Tibial nerve (tissue), 3 donors: ENCODE results near the gene PRRT1B.

ENCODE experiments used
- POLR2A ChIP-seq, 2 donors: fragments of 450-650 bp; IDR thresholded peaks; one replicate each; pipeline ENCODE4 v1.6.1; 2017; ENCODE audit warnings: antibody characterized with exemption in 2 of 2, mild to moderate bottlenecking in 2 of 2, moderate library complexity in 2 of 2
- TF ChIP-seq, protein P1 (sequence below), 5 experiments: fragments of 200-600 bp in 3 of 5; fragments of 450-650 bp in 2 of 5; sonication (generic) in 3 of 5; IDR thresholded peaks; one replicate each; pipeline ENCODE4 v1.5.1; 2016 to 2019; ENCODE audit warnings: antibody characterized with exemption in 5 of 5, mild to moderate bottlenecking in 3 of 5, moderate library complexity in 2 of 5

DNA sequence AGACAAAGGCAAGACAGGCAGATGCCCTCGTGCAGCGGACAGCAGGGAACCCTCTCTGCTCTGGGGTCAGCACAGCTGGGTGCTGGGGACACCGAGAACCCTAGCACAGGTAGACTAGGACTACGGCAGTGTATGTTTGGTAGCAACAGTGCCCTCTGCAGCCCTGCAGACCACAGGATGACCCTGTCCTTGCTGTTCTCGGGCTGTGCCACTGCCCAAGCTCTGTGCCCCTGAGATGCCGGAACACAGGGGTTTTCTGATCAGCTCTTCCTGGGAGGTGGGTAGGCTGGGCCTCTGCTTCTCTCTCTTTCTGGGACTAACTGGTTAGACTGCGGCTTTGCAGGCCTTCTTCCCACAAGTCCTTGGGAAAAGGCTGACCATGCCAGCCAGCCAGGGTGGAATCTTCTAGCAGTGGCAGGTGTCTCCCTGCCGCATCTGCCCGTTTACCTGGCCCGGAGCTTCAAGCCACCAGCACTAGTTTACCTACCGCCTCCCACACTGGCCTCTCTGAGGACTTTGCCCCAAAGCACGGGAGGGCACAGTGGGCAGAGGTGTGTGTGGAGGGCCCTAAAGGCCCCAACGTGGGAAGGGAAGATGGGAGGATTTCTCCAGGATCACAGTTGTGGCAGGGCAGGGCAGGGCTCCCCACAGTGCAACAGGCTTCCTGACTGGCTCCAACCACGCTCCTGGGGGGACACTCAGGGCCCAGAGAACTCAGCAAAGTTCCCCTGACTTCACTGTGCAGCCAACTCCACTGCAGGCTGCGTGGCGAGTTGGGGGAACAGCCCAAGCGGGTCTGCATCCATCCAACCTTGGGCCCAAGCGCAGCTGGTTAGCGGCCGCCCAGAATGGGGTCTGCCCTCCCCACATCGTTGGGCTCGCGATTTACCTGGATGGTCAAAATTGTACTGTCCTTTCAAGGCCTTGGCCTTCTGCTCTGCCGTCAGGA is 15.5 kb upstream of the PRRT1B start:
- TF ChIP-seq, protein P1, sequence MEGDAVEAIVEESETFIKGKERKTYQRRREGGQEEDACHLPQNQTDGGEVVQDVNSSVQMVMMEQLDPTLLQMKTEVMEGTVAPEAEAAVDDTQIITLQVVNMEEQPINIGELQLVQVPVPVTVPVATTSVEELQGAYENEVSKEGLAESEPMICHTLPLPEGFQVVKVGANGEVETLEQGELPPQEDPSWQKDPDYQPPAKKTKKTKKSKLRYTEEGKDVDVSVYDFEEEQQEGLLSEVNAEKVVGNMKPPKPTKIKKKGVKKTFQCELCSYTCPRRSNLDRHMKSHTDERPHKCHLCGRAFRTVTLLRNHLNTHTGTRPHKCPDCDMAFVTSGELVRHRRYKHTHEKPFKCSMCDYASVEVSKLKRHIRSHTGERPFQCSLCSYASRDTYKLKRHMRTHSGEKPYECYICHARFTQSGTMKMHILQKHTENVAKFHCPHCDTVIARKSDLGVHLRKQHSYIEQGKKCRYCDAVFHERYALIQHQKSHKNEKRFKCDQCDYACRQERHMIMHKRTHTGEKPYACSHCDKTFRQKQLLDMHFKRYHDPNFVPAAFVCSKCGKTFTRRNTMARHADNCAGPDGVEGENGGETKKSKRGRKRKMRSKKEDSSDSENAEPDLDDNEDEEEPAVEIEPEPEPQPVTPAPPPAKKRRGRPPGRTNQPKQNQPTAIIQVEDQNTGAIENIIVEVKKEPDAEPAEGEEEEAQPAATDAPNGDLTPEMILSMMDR (IDR thresholded peaks at IDR 0.05): no peak
- no peak for TF ChIP-seq POLR2A (IDR thresholded peaks at IDR 0.05)
